Right lobe of liver (tissue), 6 donors: ENCODE data around the gene ALKBH6. TPM values are rescaled to one million over a fixed set of nuclear protein-coding genes. Genes with fewer than 3 reads are reported as not detected.

ENCODE experiments used
- ATAC-seq, 4 donors: fragments of 200-7000 bp; cut with Tn5 transposase; one replicate each; pipeline ENCODE4 v1.9.1; 2020; ENCODE audit warnings: mild to moderate bottlenecking in 4 of 4, moderate library complexity in 4 of 4
- DNase-seq, 3 donors: peaks; one replicate each; pipeline ENCODE4 v3.0.0-alpha.2; 2020
- H3K27ac ChIP-seq, 3 donors: fragments of 200-600 bp; one replicate each; pipeline ENCODE4 v1.8.0; 2022
- H3K27me3 ChIP-seq, 2 donors: fragments of 200-600 bp; one replicate each; pipeline ENCODE4 v1.8.0; 2022
- H3K36me3 ChIP-seq, 4 donors: fragments of 200-600 bp; sonication (generic) in 1 of 4; one replicate each; pipeline versions ENCODE4 v1.5.1 to v1.8.0; 2017 to 2022; ENCODE audit warnings: control low read depth in 1 of 4
- H3K4me1 ChIP-seq, 4 donors: fragments of 200-600 bp; sonication (generic) in 1 of 4; one replicate each; pipeline versions ENCODE4 v1.5.1 to v1.8.0; 2017 to 2022; ENCODE audit warnings: control low read depth in 1 of 4
- H3K4me3 ChIP-seq, 3 donors: fragments of 200-600 bp; one replicate each; pipeline ENCODE4 v1.8.0; 2022
- H3K9me3 ChIP-seq, 4 donors: fragments of 200-600 bp; sonication (generic) in 1 of 4; one replicate each; pipeline versions ENCODE4 v1.5.1 to v1.8.0; 2017 to 2022; ENCODE audit warnings: control low read depth in 1 of 4
- CTCF ChIP-seq, 4 donors: fragments of 200-600 bp in 3 of 4; fragments of 450-650 bp in 1 of 4; IDR thresholded peaks; one replicate each; pipeline versions ENCODE4 v1.5.1 to v1.8.0; 2016 to 2022; ENCODE audit warnings: antibody characterized with exemption in 4 of 4, mild to moderate bottlenecking in 2 of 4
- POLR2A ChIP-seq: fragments of 450-650 bp; IDR thresholded peaks from one replicate; pipeline ENCODE4 v1.6.1; 2017; ENCODE audit warnings: antibody characterized with exemption, mild to moderate bottlenecking
- WGBS: methylation state at CpG from one replicate; pipeline ENCODE4 v1.1.6; 2018; ENCODE audit warnings: low coverage, low lambda C conversion rate; ENCODE audit not compliant: insufficient coverage; ENCODE audit errors: missing lambda C conversion rate; 5-methylcytosine and 5-hydroxymethylcytosine counted together
- intact Hi-C, 2 donors: fragments of 100-400 bp; cut with DNase I; formaldehyde crosslinking; loops; one replicate each; pipeline versions ENCODE4 v1.11.2 to v1.14.1; 2022
- total RNA-seq, 6 experiments: library from RNA; depleted of rRNA in 2 of 6; stranded (reverse); fragments of >200 nt in 2 of 6; fragmentation: NEBNext Ultra II Directional in 3 of 6; extraction: Animal tissue kit (Norgen Biotek cat#: 25700) in 3 of 6; gene quantifications; one replicate each; pipeline versions ENCODE4 v1.1.0 to v1.2.4, GENCODE V29; 2016 to 2023
- donor health status: DM: no; HTN: yes; CAD: no.
- donor health status: DM: no; HTN: no; CAD: no.
- donor health status: DM: no; HTN: no; CAD: no.
- donor health status: DM: no; HTN: yes; CAD: no.
- donor health status: DM: no; HTN: yes; CAD: no.

ALKBH6 gene
- total RNA-seq, 6 experiments from 2014 or later, result 9.7 to 31.2 (median 11.5) TPM

- Histone ChIP-seq H3K36me3 (no peaks in the 10 kb centered on the region), H3K27ac (peak overlapping the region; percentile 70 to 76 (median 70)), H3K4me3 (peak overlapping the region; percentile 61 to 76 (median 72)), H3K27me3 (no peaks in the 10 kb centered on the region), H3K4me1 (peaks cover 0 to 15% (median 2%) of the 10 kb centered on the region in 4 donors), H3K9me3 (no peaks in the 10 kb centered on the region)
- TF ChIP-seq CTCF (IDR thresholded peaks at IDR 0.05) (no peak), POLR2A (no peak)
- DNase-seq (peak in 1 of 3 donors; percentile 57), ATAC-seq (no peak)
- WGBS, result 25% methylated on average over 14 of the region's 15 CpGs
- intact Hi-C loops, result no loop called here
Observed at GRCh38 chr19:36013280-36014011, 567 bp downstream of the ALKBH6 start.

- H3K4me3 ChIP-seq, result no peak overlapping the region
- ATAC-seq (no peak), DNase-seq (no peak)
- no peak overlapping the region for H3K27ac ChIP-seq
- WGBS, result 100% methylated on average over 2 of the region's 11 CpGs
- no peaks in the 10 kb centered on the region for H3K9me3 ChIP-seq
- intact Hi-C loops, result no loop called here
- no peaks in the 10 kb centered on the region for H3K36me3 ChIP-seq
- H3K27me3 ChIP-seq, result no peaks in the 10 kb centered on the region
- TF ChIP-seq POLR2A (no peak), CTCF (IDR thresholded peaks at IDR 0.05) (no peak)
- peaks cover 0 to 24% (median 2%) of the 10 kb centered on the region in 4 donors for H3K4me1 ChIP-seq
Observed at GRCh38 chr19:36010402-36010801, 3.6 kb downstream of the ALKBH6 start.

- Histone ChIP-seq H3K27me3 (no peaks in the 10 kb centered on the region), H3K4me3 (peak overlapping the region; percentile 54 to 71 (median 69)), H3K4me1 (peaks cover 0 to 24% (median 2%) of the 10 kb centered on the region in 4 donors), H3K36me3 (no peaks in the 10 kb centered on the region), H3K27ac (peak overlapping the region in 1 of 3 donors; percentile 78), H3K9me3 (no peaks in the 10 kb centered on the region)
- DNase-seq, result no peak
- intact Hi-C loops, result no loop called here
- ATAC-seq, result no peak
- TF ChIP-seq CTCF (IDR thresholded peaks at IDR 0.05) (no peak), POLR2A (no peak)
- WGBS, result 58% methylated on average over 10 of the region's 15 CpGs
Observed at GRCh38 chr19:36009633-36010379, 4.2 kb downstream of the ALKBH6 start.

GRCh38 chr19:36009220-36009619 is 4.8 kb downstream of the ALKBH6 start:
- ATAC-seq (peak; percentile 38 to 68 (median 52)), DNase-seq (peak; percentile 75 to 79 (median 79))
- peaks cover 0 to 3% (median 0%) of the 10 kb centered on the region in 4 donors for H3K36me3 ChIP-seq
- no peaks in the 10 kb centered on the region for H3K9me3 ChIP-seq
- H3K27ac ChIP-seq, result peak overlapping the region in 2 of 3 donors; percentile 51 to 78
- intact Hi-C loops, result no loop called here
- peak overlapping the region; percentile 54 to 71 (median 69) for H3K4me3 ChIP-seq
- H3K4me1 ChIP-seq, result peaks cover 0 to 20% (median 2%) of the 10 kb centered on the region in 4 donors
- WGBS, result 0% methylated on average over 8 of the region's 50 CpGs
- TF ChIP-seq CTCF (IDR thresholded peaks at IDR 0.05) (no peak), POLR2A (no peak)
- H3K27me3 ChIP-seq, result no peaks in the 10 kb centered on the region
